HepG2 (cell line): ENCODE results near the gene IFT22. TPM values are rescaled to one million over a fixed set of nuclear protein-coding genes. Genes with fewer than 3 reads are reported as not detected.

Experiments
- AGO2 ChIP-seq: fragments of 200-400 bp; formaldehyde crosslinking; optimal IDR thresholded peaks from 2 replicates; pipeline ENCODE3; 2017; ENCODE audit warnings: mild to moderate bottlenecking, low read depth, low read length, moderate library complexity
- EED ChIP-seq: sonication (generic); formaldehyde crosslinking; IDR thresholded peaks from 2 replicates; pipeline ENCODE4 v1.5.0; 2020; ENCODE audit warnings: mild to moderate bottlenecking, missing genetic modification reagents
- HDAC6 ChIP-seq: fragments of 200-600 bp; sonication (generic); IDR thresholded peaks from 2 replicates; pipeline ENCODE4 v1.7.0; 2017; ENCODE audit warnings: mild to moderate bottlenecking, antibody characterized with exemption, low read length, low read depth
- MIER3 ChIP-seq: IDR thresholded peaks from 2 replicates; pipeline ENCODE4 v1.6.1; 2016; ENCODE audit warnings: missing compliant biosample characterization, borderline replicate concordance
- ONECUT2 ChIP-seq: sonication (generic); formaldehyde crosslinking; IDR thresholded peaks from 2 replicates; pipeline ENCODE4 v1.4.0; 2020; ENCODE audit warnings: missing genetic modification reagents
- PHF5A ChIP-seq: IDR thresholded peaks from one replicate; pipeline ENCODE4 v1.6.1; 2018; ENCODE audit warnings: low read depth, missing genetic modification reagents; ENCODE audit not compliant: unreplicated experiment
- PHF8 ChIP-seq: sonication (generic); formaldehyde crosslinking; IDR thresholded peaks from 2 replicates; pipeline ENCODE4 v1.5.0; 2020; ENCODE audit warnings: missing genetic modification reagents
- SATB2 ChIP-seq: sonication (generic); formaldehyde crosslinking; IDR thresholded peaks from 2 replicates; pipeline ENCODE4 v1.5.0; 2020; ENCODE audit warnings: missing genetic modification reagents
- ZFX ChIP-seq: sonication (generic); formaldehyde crosslinking; IDR thresholded peaks from 2 replicates; pipeline ENCODE4 v1.4.0; 2020; ENCODE audit warnings: mild to moderate bottlenecking, low read depth, missing genetic modification reagents, moderate library complexity
- polyA plus RNA-seq, 8 experiments: library from polyadenylated mRNA; depleted of rRNA in 3 of 8; stranded (reverse) in 7 of 8; unstranded in 1 of 8; fragments of >200 nt; fragmentation: Illumina TruSeq in 4 of 8; extraction: Trizol in 4 of 8; gene quantifications; 2 replicates each; pipeline versions ENCODE4 v1.2.1 to v1.2.3, GENCODE V29; 2011 to 2016; ENCODE audit warnings: low read depth in 4 of 8, missing spikeins in 1 of 8, mixed read lengths in 1 of 8; ENCODE audit not compliant: insufficient read depth in 1 of 8
- total RNA-seq, 5 experiments: library from RNA; depleted of rRNA; stranded (reverse); fragments of >200 nt; fragmentation: Illumina TruSeq; extraction: Trizol; gene quantifications; 2 replicates each; pipeline ENCODE4 v1.2.3, GENCODE V29; 2016; ENCODE audit warnings: low read depth in 1 of 5
- TF ChIP-seq, protein P1 (sequence below): sonication (generic); formaldehyde crosslinking; IDR thresholded peaks from 2 replicates; pipeline ENCODE4 v1.5.0; 2020; ENCODE audit warnings: mild to moderate bottlenecking, missing genetic modification reagents, borderline replicate concordance
- TF ChIP-seq, protein P2 (sequence below): sonication (generic); formaldehyde crosslinking; IDR thresholded peaks from 2 replicates; pipeline ENCODE4 v1.5.1; 2020; ENCODE audit warnings: mild to moderate bottlenecking, missing genetic modification reagents, moderate library complexity
- TF ChIP-seq, protein P3 (sequence below): IDR thresholded peaks from 2 replicates; pipeline ENCODE4 v1.6.1; 2012; ENCODE audit warnings: inconsistent platforms
- TF ChIP-seq, protein P4 (sequence below): sonication (generic); formaldehyde crosslinking; conservative IDR thresholded peaks from 2 replicates; pipeline ENCODE4 v1.8.0; 2022; ENCODE audit warnings: mild to moderate bottlenecking, moderate library complexity, missing genetic modification reagents
- TF ChIP-seq, protein P5 (sequence below): sonication (generic); formaldehyde crosslinking; IDR thresholded peaks from 2 replicates; pipeline ENCODE4 v1.5.0; 2020; ENCODE audit warnings: mild to moderate bottlenecking, missing genetic modification reagents

IFT22 gene
- total and polyA plus RNA-seq, 2 of the 13 experiments (the other 11 are each of a cell fraction or from before 2014, with no cell fraction given): 8.9 to 14.5 TPM

DNA sequence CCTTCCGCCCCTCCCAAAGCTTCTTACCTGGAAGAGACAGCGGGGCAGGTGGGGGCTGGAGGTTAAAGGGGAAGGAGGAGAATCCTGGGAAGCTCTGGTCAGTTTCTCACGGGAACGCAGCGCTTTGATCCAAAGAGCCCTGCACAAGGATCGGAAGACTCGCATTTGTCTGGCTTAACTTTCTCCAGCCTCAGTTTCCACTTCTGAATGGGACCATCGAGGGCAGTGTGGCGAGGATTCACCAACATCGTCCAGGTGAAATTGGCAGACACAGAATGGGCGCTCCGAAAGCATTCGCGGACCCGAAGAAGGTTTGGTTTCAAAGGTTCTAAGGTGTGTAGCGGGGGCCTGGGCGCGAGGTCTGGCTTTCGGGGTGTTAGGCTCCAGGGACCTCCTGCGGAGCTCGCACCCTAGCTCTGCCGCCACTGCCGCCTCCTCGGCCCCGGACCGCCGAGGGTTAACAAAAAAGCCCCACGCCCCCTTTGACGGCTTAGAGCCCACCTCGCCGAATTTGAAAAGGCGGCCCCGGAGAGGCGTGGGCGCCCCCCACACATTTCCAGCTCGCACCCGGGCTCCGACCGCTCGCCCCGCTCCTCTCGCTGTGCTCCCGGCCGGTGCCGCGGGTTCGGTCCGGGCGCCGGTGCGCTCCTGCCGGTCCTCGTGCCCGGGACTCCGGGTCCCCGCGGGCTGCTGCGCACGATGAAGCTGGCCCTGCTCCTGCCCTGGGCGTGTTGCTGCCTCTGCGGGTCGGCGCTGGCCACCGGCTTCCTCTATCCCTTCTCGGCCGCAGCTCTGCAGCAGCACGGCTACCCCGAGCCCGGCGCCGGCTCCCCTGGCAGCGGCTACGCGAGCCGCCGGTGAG lies 41.0 kb upstream of the IFT22 start, which contains the start of gene COL26A1 (continued):
- TF ChIP-seq, protein P1, sequence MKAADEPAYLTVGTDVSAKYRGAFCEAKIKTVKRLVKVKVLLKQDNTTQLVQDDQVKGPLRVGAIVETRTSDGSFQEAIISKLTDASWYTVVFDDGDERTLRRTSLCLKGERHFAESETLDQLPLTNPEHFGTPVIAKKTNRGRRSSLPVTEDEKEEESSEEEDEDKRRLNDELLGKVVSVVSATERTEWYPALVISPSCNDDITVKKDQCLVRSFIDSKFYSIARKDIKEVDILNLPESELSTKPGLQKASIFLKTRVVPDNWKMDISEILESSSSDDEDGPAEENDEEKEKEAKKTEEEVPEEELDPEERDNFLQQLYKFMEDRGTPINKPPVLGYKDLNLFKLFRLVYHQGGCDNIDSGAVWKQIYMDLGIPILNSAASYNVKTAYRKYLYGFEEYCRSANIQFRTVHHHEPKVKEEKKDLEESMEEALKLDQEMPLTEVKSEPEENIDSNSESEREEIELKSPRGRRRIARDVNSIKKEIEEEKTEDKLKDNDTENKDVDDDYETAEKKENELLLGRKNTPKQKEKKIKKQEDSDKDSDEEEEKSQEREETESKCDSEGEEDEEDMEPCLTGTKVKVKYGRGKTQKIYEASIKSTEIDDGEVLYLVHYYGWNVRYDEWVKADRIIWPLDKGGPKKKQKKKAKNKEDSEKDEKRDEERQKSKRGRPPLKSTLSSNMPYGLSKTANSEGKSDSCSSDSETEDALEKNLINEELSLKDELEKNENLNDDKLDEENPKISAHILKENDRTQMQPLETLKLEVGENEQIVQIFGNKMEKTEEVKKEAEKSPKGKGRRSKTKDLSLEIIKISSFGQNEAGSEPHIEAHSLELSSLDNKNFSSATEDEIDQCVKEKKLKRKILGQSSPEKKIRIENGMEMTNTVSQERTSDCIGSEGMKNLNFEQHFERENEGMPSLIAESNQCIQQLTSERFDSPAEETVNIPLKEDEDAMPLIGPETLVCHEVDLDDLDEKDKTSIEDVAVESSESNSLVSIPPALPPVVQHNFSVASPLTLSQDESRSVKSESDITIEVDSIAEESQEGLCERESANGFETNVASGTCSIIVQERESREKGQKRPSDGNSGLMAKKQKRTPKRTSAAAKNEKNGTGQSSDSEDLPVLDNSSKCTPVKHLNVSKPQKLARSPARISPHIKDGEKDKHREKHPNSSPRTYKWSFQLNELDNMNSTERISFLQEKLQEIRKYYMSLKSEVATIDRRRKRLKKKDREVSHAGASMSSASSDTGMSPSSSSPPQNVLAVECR (CRISPR knock-in tag): peak; percentile 16; the same call in 1 of the 2 replicates
- TF ChIP-seq, protein P2, sequence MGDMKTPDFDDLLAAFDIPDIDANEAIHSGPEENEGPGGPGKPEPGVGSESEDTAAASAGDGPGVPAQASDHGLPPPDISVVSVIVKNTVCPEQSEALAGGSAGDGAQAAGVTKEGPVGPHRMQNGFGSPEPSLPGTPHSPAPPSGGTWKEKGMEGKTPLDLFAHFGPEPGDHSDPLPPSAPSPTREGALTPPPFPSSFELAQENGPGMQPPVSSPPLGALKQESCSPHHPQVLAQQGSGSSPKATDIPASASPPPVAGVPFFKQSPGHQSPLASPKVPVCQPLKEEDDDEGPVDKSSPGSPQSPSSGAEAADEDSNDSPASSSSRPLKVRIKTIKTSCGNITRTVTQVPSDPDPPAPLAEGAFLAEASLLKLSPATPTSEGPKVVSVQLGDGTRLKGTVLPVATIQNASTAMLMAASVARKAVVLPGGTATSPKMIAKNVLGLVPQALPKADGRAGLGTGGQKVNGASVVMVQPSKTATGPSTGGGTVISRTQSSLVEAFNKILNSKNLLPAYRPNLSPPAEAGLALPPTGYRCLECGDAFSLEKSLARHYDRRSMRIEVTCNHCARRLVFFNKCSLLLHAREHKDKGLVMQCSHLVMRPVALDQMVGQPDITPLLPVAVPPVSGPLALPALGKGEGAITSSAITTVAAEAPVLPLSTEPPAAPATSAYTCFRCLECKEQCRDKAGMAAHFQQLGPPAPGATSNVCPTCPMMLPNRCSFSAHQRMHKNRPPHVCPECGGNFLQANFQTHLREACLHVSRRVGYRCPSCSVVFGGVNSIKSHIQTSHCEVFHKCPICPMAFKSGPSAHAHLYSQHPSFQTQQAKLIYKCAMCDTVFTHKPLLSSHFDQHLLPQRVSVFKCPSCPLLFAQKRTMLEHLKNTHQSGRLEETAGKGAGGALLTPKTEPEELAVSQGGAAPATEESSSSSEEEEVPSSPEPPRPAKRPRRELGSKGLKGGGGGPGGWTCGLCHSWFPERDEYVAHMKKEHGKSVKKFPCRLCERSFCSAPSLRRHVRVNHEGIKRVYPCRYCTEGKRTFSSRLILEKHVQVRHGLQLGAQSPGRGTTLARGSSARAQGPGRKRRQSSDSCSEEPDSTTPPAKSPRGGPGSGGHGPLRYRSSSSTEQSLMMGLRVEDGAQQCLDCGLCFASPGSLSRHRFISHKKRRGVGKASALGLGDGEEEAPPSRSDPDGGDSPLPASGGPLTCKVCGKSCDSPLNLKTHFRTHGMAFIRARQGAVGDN (CRISPR knock-in tag): peak; percentile 60
- TF ChIP-seq, protein P3, sequence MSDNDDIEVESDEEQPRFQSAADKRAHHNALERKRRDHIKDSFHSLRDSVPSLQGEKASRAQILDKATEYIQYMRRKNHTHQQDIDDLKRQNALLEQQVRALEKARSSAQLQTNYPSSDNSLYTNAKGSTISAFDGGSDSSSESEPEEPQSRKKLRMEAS: peak; percentile 52
- TF ChIP-seq PHF8 (CRISPR knock-in tag): peak; percentile 32; the same call in 1 of the 2 replicates
- no peak for TF ChIP-seq HDAC6
- TF ChIP-seq, protein P4, sequence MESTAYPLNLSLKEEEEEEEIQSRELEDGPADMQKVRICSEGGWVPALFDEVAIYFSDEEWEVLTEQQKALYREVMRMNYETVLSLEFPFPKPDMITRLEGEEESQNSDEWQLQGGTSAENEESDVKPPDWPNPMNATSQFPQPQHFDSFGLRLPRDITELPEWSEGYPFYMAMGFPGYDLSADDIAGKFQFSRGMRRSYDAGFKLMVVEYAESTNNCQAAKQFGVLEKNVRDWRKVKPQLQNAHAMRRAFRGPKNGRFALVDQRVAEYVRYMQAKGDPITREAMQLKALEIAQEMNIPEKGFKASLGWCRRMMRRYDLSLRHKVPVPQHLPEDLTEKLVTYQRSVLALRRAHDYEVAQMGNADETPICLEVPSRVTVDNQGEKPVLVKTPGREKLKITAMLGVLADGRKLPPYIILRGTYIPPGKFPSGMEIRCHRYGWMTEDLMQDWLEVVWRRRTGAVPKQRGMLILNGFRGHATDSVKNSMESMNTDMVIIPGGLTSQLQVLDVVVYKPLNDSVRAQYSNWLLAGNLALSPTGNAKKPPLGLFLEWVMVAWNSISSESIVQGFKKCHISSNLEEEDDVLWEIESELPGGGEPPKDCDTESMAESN (CRISPR knock-in tag): no peak
- no peak for TF ChIP-seq ONECUT2 (CRISPR knock-in tag)
- no peak for TF ChIP-seq MIER3 (CRISPR knock-in tag)
- TF ChIP-seq SATB2: no peak
- TF ChIP-seq AGO2: peak; percentile 28
- no peak for TF ChIP-seq PHF5A (CRISPR knock-in tag)
- TF ChIP-seq EED (CRISPR knock-in tag): no peak
- no peak for TF ChIP-seq ZFX (CRISPR knock-in tag)
- TF ChIP-seq, protein P5, sequence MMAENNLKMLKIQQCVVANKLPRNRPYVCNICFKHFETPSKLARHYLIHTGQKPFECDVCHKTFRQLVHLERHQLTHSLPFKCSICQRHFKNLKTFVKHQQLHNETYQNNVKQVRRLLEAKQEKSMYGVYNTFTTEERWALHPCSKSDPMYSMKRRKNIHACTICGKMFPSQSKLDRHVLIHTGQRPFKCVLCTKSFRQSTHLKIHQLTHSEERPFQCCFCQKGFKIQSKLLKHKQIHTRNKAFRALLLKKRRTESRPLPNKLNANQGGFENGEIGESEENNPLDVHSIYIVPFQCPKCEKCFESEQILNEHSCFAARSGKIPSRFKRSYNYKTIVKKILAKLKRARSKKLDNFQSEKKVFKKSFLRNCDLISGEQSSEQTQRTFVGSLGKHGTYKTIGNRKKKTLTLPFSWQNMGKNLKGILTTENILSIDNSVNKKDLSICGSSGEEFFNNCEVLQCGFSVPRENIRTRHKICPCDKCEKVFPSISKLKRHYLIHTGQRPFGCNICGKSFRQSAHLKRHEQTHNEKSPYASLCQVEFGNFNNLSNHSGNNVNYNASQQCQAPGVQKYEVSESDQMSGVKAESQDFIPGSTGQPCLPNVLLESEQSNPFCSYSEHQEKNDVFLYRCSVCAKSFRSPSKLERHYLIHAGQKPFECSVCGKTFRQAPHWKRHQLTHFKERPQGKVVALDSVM (CRISPR knock-in tag): 0 out of 2 replicates have a peak, but pooled peaks have one; percentile 14
